ENCODE measurements around the gene CILP2.

CILP2 gene

GRCh38 chr19:19570571-19570970, 32.5 kb downstream of the CILP2 start:
- no peak overlapping the region for H3K4me3 ChIP-seq (ENCODE audit: low read depth, low read length)
- TF ChIP-seq CTCF (IDR thresholded peaks at IDR 0.05; ENCODE audit: control insufficient read depth, extremely low read depth, insufficient read depth) = no peak
- DNase-seq (ENCODE audit: low read depth) = no peak

- TF ChIP-seq CTCF (IDR thresholded peaks at IDR 0.05; ENCODE audit: control insufficient read depth, extremely low read depth, insufficient read depth) = no peak
- no peak overlapping the region for H3K4me3 ChIP-seq (ENCODE audit: low read depth, low read length)
- no peak for DNase-seq (ENCODE audit: low read depth)
Measured at GRCh38 chr19:19571071-19571786, 33.2 kb downstream of the CILP2 start.

- H3K4me3 ChIP-seq (ENCODE audit: low read depth, low read length) = no peak overlapping the region
- TF ChIP-seq CTCF (IDR thresholded peaks at IDR 0.05; ENCODE audit: control insufficient read depth, extremely low read depth, insufficient read depth) = no peak
- no peak for DNase-seq (ENCODE audit: low read depth)
Measured at GRCh38 chr19:19575411-19575810, 37.3 kb downstream of the CILP2 start.

- no peak for TF ChIP-seq CTCF (IDR thresholded peaks at IDR 0.05; ENCODE audit: control insufficient read depth, extremely low read depth, insufficient read depth)
- H3K4me3 ChIP-seq (ENCODE audit: low read depth, low read length) = no peak overlapping the region
- no peak for DNase-seq (ENCODE audit: low read depth)
Measured at GRCh38 chr19:19578252-19578651, 40.2 kb downstream of the CILP2 start.

GRCh38 chr19:19579533-19580361, 41.7 kb downstream of the CILP2 start:
- TF ChIP-seq CTCF (IDR thresholded peaks at IDR 0.05; ENCODE audit: control insufficient read depth, extremely low read depth, insufficient read depth) = no peak
- no peak overlapping the region for H3K4me3 ChIP-seq (ENCODE audit: low read depth, low read length)
- no peak for DNase-seq (ENCODE audit: low read depth)

GRCh38 chr19:19580418-19580817, 42.4 kb downstream of the CILP2 start:
- no peak overlapping the region for H3K4me3 ChIP-seq (ENCODE audit: low read depth, low read length)
- no peak for TF ChIP-seq CTCF (IDR thresholded peaks at IDR 0.05; ENCODE audit: control insufficient read depth, extremely low read depth, insufficient read depth)
- no peak for DNase-seq (ENCODE audit: low read depth)
